Heart left ventricle (tissue), 13 donors: ENCODE measurements around the gene CSNK1D.

ENCODE experiments used
- CTCF ChIP-seq, 12 donors: fragments of 200-600 bp; sonication (generic) in 4 of 12; IDR thresholded peaks; one replicate each; pipeline versions ENCODE4 v1.5.0 to v1.8.0; 2018 to 2022; ENCODE audit warnings: antibody characterized with exemption in 12 of 12, mild to moderate bottlenecking in 5 of 12
- POLR2A ChIP-seq, 2 donors: fragments of 450-650 bp; IDR thresholded peaks; one replicate each; pipeline ENCODE4 v1.6.1; 2017; ENCODE audit warnings: antibody characterized with exemption in 2 of 2, mild to moderate bottlenecking in 2 of 2, moderate library complexity in 2 of 2
- donor health status: ischemic (EF 13 %, LVEDD 7.1; RV severe dilation, severe dysfunction).
- donor health status: DM: no; HTN: yes; CAD: no.
- donor health status: DM: no; HTN: no; CAD: no.
- donor health status: ischemic (EF 25% LVEDD 6.9; RV normal size, moderate dysfunction).
- donor health status: ischemic (EF 25% LVEDD 5.7; RV mildly dilated, moderate dysfunction).
- donor health status: ischemic (EF 35%, LVEDD 5.7; RV mildly dilated, moderate dysfunction).
- donor health status: nonischemic (EF 11% LVEDD 7.7; RV severe dilation, severe dysfunction).
- donor health status: DM: yes; HTN: yes; CAD: no.
- donor health status: PGD.
- donor health status: ischemic (EF 29% LVEDD 5.4; RV normal size, mild dysfunction).
- donor health status: nonischemic (EF 23%, LVEDD 6.1; RV moderate dilation, normal function).

- TF ChIP-seq POLR2A (IDR thresholded peaks at IDR 0.05) (no peak), CTCF (IDR thresholded peaks at IDR 0.05) (no peak)
Observed at GRCh38 chr17:82256242-82256885, 17.1 kb downstream of the CSNK1D start.
